Stomach smooth muscle (tissue), 2 donors: ENCODE data around the gene KYNU.

ENCODE experiments used
- H3K27ac ChIP-seq: one replicate; pipeline ENCODE4 v1.7.0; 2013; ENCODE audit warnings: mild to moderate bottlenecking, low read length, inconsistent platforms
- H3K27me3 ChIP-seq, 2 donors: one replicate each; pipeline ENCODE4 v1.7.0; 2013; ENCODE audit warnings: low read length in 2 of 2; ENCODE audit not compliant: insufficient read depth in 2 of 2, control insufficient read depth in 1 of 2
- H3K36me3 ChIP-seq, 2 donors: one replicate each; pipeline ENCODE4 v1.7.0; 2013; ENCODE audit warnings: low read length in 2 of 2; ENCODE audit not compliant: control insufficient read depth in 2 of 2, insufficient read depth in 2 of 2
- H3K4me1 ChIP-seq: one replicate; pipeline ENCODE4 v1.7.0; 2013; ENCODE audit warnings: low read length; ENCODE audit not compliant: control insufficient read depth, insufficient read depth
- H3K4me3 ChIP-seq, 2 donors: one replicate each; pipeline ENCODE4 v1.7.0; 2013; ENCODE audit warnings: low read length in 2 of 2
- H3K9ac ChIP-seq, 2 donors: one replicate each; pipeline ENCODE4 v1.7.0; 2013; ENCODE audit warnings: low read length in 2 of 2, mild to moderate bottlenecking in 1 of 2
- H3K9me3 ChIP-seq, 2 donors: one replicate each; pipeline ENCODE4 v1.7.0; 2013; ENCODE audit warnings: low read length in 2 of 2; ENCODE audit not compliant: control insufficient read depth in 2 of 2
- donor health status: healthy.
- donor health status: Pancreatic carcinoma.

The KYNU gene

GRCh38 chr2:142914507-142915313 lies 37.2 kb downstream of the KYNU start:
- Histone ChIP-seq H3K27ac (no peak overlapping the region), H3K27me3 (no peaks in the 10 kb centered on the region), H3K4me3 (no peak overlapping the region), H3K9ac (no peak overlapping the region), H3K9me3 (no peaks in the 10 kb centered on the region), H3K36me3 (no peaks in the 10 kb centered on the region), H3K4me1 (no peaks in the 10 kb centered on the region)

DNA sequence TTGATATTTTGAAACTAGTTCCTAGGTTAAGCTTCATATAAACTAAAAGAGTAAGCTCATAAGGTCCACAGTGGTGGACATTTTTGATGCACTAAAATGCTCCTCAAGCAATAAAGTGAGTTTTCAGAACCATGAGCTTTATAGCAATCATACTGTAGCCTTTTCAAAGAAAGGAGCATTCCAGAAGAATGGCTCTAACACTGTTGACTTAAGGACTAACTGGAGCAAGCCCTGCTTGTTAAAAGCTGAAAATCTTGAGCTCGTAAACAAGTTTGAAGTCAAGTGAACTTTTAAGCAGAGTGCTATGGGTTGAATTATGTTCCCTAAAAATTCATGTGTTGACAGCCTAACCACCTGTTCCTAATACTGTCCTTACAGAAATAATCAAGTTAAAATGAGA lies 38.0 kb downstream of the KYNU start:
- Histone ChIP-seq H3K4me3 (no peak overlapping the region), H3K27me3 (no peaks in the 10 kb centered on the region), H3K4me1 (no peaks in the 10 kb centered on the region), H3K36me3 (no peaks in the 10 kb centered on the region), H3K9ac (no peak overlapping the region), H3K9me3 (no peaks in the 10 kb centered on the region), H3K27ac (no peak overlapping the region)

GRCh38 chr2:142918624-142919023 lies 41.2 kb downstream of the KYNU start:
- H3K4me1 ChIP-seq = no peaks in the 10 kb centered on the region
- no peaks in the 10 kb centered on the region for H3K27me3 ChIP-seq
- no peaks in the 10 kb centered on the region for H3K36me3 ChIP-seq
- H3K9me3 ChIP-seq = no peaks in the 10 kb centered on the region
- H3K27ac ChIP-seq = no peak overlapping the region
- H3K9ac ChIP-seq = no peak overlapping the region
- no peak overlapping the region for H3K4me3 ChIP-seq

DNA sequence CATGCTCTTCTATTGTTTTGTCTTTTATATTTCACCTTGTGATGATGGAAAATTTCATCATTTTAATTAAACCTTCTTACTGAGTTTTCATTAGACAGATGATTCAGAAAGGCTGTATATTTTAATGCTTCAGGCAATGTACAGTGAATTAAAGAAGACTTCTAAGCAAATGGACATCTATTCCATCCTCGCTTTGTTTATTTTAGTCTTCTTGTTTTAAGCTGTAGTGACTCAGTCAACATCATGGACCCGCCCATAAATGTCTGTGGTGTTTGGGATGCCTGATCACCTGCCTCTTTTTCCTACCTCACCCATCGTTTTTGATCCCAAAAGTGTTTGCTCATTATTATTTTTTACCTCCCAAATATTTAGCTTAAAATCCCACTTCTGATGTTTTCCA lies 43.1 kb downstream of the KYNU start:
- H3K4me1 ChIP-seq = no peaks in the 10 kb centered on the region
- H3K27ac ChIP-seq = no peak overlapping the region
- H3K9ac ChIP-seq = no peak overlapping the region
- H3K4me3 ChIP-seq = no peak overlapping the region
- H3K27me3 ChIP-seq = no peaks in the 10 kb centered on the region
- H3K36me3 ChIP-seq = no peaks in the 10 kb centered on the region
- no peaks in the 10 kb centered on the region for H3K9me3 ChIP-seq

- Histone ChIP-seq H3K4me1 (no peaks in the 10 kb centered on the region), H3K4me3 (no peak overlapping the region), H3K27ac (no peak overlapping the region), H3K9ac (no peak overlapping the region), H3K36me3 (no peaks in the 10 kb centered on the region), H3K27me3 (no peaks in the 10 kb centered on the region), H3K9me3 (no peaks in the 10 kb centered on the region)
Measured at GRCh38 chr2:142926445-142926844, 49.0 kb downstream of the KYNU start.

DNA sequence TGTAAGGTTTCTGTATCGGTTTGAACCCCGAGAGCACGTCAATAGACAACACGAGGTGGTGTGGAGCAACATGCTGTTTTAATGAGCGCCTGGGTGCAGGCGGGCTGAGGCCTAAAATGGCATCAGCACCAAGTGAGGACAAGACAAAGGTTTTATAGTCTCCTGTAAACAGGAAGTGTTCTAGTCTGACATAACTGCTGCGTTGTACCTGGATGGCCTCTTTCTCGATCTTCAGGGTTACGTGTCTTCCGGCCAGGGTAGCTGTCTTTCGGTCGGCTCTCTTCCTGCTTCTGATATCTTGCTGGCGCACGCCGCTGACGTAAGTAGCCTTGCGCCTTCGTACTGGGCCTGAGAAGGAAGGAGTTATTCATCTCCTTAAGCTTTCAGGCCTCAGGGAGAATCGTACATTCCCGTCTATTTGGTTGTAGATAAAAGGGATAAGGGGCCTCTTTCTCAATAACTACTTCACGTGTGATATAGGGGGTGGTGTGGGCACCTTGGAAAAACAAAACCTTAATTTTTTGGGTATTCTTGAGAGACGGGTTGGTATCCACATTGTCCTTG lies 53.5 kb downstream of the KYNU start:
- Histone ChIP-seq H3K9ac (no peak overlapping the region), H3K27ac (no peak overlapping the region), H3K4me3 (no peak overlapping the region), H3K36me3 (no peaks in the 10 kb centered on the region), H3K27me3 (no peaks in the 10 kb centered on the region), H3K4me1 (no peaks in the 10 kb centered on the region), H3K9me3 (no peaks in the 10 kb centered on the region)

GRCh38 chr2:142933916-142934315 lies 56.5 kb downstream of the KYNU start:
- H3K4me3 ChIP-seq = no peak overlapping the region

DNA sequence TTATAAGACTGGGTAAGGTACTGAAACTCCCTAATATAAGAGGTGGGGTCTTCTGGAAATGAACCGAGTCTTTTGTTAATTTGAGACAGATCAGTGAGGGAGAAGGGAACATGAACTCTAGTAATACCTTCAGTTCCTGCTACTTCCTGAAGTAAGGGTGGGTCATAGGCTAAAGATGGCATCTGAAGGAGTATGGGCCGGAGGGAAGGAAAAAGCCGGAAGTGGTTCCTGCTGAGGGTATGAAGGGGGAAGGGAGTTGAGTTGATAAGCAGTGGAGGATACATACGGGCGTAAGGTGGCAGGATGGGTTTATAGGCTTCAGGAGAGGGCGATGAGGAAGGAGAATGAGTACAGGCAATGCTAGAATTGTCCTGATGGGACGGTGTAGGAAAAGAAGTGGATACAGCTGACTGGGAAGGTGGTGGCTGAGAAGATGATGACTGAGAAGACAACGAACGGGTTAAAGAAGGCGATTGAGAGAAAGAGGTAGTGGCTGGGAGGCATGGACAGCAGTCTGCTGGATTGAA lies 58.2 kb downstream of the KYNU start:
- H3K27ac ChIP-seq = no peak overlapping the region
- no peaks in the 10 kb centered on the region for H3K9me3 ChIP-seq
- no peaks in the 10 kb centered on the region for H3K27me3 ChIP-seq
- no peaks in the 10 kb centered on the region for H3K4me1 ChIP-seq
- H3K4me3 ChIP-seq = no peak overlapping the region
- no peaks in the 10 kb centered on the region for H3K36me3 ChIP-seq
- no peak overlapping the region for H3K9ac ChIP-seq

More at GRCh38 chr2:142933916-142934315, 56.5 kb downstream of the KYNU start:
- Histone ChIP-seq H3K9ac (no peak overlapping the region), H3K36me3 (no peaks in the 10 kb centered on the region), H3K27me3 (no peaks in the 10 kb centered on the region), H3K4me1 (no peaks in the 10 kb centered on the region), H3K27ac (no peak overlapping the region), H3K9me3 (no peaks in the 10 kb centered on the region)

GRCh38 chr2:142936629-142937028 lies 59.2 kb downstream of the KYNU start:
- Histone ChIP-seq H3K27ac (no peak overlapping the region), H3K36me3 (no peaks in the 10 kb centered on the region), H3K9me3 (no peaks in the 10 kb centered on the region), H3K4me3 (no peak overlapping the region), H3K4me1 (no peaks in the 10 kb centered on the region), H3K9ac (no peak overlapping the region), H3K27me3 (no peaks in the 10 kb centered on the region)

- H3K4me1 ChIP-seq = no peaks in the 10 kb centered on the region
- H3K4me3 ChIP-seq = no peak overlapping the region
- H3K36me3 ChIP-seq = no peaks in the 10 kb centered on the region
- no peak overlapping the region for H3K9ac ChIP-seq
- no peaks in the 10 kb centered on the region for H3K9me3 ChIP-seq
- no peaks in the 10 kb centered on the region for H3K27me3 ChIP-seq
- no peak overlapping the region for H3K27ac ChIP-seq
Measured at GRCh38 chr2:142937347-142937746, 59.9 kb downstream of the KYNU start.

- Histone ChIP-seq H3K9ac (no peak overlapping the region), H3K27ac (no peak overlapping the region), H3K36me3 (no peaks in the 10 kb centered on the region), H3K4me3 (no peak overlapping the region), H3K27me3 (no peaks in the 10 kb centered on the region), H3K9me3 (no peaks in the 10 kb centered on the region), H3K4me1 (no peaks in the 10 kb centered on the region)
Measured at GRCh38 chr2:142938240-142938639, 60.8 kb downstream of the KYNU start.
